ENCODE results near the gene PRDM16.

Gene PRDM16

DNA sequence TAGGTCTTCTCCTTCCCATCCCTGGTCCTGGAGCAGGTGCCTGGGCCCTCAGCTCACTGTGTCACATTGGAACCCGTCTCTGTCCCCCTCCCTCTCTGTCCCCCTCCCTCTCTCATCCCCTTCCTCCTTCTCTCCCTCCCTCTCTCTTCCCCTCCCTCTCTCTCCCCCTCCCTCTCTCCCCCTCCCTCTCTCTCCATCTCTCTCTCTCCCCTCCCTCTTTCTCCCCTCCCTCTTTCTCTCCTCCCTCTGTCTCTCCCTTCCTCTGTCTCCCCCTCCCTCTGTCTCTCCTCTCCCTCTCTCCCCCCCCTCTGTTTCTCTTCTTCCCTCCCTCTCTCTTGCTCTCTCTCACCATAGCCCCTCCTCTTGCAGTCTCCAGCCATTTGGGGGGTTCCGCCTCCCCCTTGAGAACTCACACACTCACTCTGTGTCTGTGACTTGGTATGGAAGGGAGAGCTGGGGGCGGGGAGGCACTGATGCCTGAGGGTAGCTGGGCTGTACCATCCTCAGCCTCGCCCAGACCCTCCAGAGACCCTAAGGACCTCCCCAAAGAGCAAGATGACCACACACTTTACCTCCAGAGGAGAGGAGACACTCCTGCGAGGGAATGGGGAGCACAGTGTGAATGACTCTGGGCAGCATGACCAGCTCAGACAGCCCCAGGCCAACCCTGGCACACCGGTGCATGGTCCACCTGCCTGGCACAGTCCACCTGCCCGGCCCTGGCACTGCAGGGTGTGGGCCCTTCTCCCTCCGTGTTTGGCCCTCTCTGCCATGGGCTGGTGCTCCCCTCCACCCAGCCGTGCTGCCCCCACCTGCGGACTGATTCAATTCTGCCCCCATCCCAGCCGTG, 282.7 kb downstream of the PRDM16 start:
- DNase-seq = no peak

DNA sequence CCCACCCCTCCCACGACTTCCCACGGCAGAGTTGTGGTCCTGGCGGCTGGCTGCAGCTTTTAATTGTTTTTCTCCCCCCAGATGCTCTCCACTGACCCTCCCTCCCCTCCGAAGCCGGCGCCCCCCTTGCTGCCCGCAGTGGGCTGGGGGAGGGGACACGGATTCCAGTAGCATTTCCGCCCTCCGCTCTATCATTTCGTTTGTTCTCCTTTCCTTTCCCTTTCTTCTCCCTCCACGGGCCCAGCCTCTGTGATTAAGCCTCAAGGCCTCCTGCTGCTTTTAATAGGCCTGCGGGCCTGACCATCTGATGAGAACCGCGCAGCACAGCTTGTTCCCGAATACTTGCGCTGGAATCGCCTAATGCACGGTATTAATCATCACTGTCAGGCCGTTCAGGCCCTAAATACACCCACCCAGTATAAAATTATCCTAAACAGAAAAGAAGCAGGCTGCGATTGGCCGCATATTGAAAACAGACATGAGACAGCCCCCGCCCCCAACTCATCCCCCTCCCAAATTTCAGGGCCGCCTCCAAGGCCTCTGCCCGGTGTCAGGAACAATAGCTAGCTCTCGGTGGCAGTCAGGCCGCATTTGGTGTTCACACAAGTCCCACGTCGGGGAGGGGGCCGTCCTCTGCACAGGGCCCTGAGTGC, 283.4 kb downstream of the PRDM16 start:
- no peak for DNase-seq

DNA sequence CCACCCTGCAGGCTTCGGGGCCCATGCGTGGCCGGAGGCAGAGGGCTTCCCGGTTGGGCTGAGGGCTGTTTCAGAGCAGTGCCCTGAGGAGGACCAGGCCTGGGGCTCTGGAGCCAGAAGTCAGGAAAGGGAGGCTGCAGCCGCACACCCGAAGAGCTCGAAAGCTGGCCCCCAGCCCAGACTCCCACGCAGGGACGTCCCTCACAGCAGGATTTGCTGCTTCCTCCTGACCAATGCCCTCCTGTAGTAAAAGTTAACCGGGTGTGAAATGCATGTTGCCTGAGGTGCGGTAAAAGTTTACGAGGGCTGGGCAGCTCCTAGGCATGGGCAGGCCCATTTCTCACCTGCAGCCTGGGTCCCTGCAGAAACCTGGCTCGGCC, 283.9 kb downstream of the PRDM16 start:
- DNase-seq = no peak

DNA sequence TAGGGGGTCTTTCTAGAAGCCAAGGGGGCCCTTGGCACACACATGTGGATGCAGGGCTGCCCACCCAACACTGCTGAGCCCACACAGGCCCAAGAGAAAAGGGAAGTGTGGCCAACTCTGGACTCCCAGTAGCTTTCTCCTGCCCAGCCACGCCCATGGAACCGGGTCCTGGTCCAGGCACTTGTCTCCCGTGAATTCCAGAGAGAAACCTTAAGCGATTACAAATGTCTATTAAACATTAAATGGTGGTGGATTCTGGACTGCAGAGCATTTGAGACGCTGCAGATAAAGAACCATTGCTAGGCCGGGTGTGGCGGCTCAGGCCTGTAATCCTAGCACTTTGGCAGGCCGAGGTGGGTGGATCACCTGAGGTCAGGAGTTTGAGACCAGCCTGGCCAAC, 284.9 kb downstream of the PRDM16 start:
- DNase-seq = no peak

DNA sequence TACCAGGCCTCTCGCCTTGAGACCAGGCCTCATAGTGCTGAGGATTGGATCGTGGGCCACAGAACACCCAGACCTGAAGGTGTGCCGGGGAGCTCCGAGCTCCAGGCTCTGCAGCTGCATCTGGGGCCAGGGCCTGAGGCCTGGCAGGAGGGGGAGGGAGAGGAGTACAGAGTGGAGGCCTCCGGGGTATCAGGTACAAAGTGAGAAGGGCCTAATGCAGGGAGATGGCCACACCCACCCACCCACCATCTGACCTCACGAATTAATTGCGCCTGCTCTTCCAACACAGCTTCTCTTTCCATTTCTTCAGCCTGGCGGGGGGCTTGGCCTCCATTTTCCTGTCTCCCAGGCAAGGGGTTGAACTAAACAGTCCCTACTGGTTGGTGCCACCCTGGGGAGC, 286.1 kb downstream of the PRDM16 start:
- no peak for DNase-seq

DNA sequence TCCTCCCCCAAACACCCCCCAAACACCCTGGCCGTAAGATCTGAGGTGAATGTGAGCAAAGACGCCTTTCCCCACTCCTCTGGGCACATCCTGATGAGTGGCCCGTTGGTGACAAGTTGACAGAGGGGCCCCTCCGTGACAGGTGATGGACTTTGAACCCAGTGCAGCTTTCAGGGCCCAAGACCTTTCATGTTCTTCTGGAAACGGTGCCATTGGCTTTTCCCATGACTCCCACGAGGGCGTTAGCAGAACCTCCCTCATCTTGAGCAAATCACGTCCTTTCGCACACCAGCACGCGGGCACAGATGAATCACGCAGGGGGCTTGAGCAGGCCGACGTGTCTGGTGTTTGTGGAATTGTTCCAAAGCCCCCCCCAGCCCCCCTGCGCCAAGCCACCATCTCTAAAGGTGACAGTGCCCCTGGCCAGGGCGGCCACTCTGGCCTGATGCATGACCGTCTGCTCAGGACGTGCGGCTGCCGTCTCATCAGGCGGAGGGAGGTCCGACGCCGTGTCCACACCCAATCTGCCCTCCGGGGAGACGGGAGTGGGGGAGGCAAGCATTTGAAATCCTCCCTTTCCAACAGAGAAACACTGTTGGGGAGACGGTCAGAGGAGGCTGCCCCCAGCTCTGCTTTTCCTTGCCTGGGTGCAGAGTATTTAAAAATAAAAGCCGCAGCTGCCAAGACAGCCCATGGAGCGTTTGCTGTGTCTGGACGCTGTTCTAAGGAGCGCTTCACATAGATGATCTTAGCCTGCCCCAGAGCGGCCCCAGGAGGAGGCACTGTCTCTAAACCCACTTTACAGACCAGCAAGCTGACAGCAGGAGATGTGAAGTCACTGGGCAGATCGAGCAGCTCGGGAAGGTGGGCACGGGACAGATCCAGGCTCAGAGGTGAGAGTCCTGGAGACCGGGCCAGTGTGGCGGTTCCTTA, 287.2 kb downstream of the PRDM16 start:
- DNase-seq = no peak

DNA sequence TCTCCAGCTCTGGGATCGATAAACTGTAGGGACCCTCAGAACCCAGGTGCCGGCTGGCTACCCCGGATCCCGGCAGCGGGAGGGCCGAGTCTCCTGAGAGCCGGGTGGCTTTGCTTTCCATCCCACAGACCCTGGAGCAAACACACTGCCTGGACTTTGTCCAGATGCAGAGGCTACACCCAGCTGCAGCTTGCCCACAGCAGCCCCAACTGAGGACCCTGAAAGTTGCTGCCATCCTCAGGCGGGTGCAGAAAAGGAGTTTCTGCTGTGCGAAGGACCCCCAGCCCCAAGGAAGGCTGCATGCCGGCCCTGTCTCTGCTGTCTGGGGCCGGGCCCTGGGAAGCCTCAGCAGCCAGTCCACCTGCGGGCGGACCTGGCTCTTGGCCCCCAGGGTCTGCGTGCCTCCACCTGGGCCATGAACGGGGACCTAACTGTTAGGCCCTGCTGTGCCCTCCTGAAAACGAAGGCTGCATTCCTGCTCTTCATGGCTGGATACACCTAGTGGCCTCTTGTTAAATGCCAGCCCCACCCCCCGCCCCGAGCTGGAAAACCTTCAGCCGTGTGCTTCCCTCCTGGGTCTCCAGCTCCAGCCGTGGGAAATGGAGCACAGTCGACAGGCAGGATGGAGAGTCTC, 287.9 kb downstream of the PRDM16 start:
- no peak for DNase-seq

DNA sequence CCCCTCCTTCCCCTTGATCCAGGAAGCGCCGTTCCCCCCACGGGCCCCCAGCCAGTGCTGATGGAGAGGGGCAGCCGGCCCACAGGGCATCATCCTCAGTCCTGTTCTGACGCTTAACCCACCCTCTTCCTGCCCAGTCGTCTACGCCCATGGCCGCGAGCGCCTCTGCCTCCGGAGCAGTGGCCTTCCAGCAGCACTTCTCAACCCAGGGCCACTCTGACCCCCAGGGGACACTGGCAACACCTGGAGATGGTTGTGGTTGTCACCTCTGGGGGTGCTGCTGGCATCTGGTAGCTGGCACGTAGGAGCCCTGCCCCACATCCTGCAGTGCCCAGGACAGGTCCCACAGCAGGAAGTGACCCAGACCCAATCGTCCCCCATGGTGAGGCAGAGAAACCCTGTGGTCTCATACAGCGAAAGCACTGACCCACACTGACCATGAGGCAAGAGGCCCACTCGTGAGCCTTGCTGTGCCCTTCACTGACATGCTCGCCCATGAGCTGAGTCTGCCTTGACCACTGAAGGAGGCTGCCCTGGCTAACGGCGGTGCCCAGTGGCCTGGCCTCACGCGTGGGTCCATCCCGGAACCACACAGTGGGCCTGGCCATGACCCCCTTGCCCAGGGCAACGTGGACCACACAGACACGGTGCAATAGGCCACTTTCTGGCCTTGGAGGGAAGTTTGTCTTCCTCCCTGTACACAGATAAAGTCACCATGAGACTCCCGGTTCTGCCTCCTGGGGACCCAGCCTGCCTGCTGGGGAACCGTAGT, 288.7 kb downstream of the PRDM16 start:
- no peak for DNase-seq

DNA sequence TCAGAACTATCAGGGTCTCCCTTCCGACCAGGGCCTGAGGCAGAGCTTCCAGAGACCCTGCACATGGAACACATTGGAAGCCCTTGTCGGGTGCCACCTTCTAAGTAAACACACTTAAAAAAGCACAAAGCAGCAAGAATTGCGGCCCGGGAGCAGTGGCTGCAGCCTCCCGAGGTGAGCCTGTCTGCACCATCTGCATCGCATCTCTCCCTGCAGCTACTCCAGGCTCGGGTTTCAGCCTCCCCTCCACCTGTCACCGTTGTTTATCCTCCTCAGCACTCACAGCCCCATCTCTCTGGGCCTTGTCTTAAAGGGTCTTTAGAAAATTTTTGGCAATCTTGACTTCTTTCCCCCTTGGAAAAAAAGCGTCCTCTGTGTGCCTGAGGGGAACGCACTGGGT, 290.3 kb downstream of the PRDM16 start:
- DNase-seq = no peak

DNA sequence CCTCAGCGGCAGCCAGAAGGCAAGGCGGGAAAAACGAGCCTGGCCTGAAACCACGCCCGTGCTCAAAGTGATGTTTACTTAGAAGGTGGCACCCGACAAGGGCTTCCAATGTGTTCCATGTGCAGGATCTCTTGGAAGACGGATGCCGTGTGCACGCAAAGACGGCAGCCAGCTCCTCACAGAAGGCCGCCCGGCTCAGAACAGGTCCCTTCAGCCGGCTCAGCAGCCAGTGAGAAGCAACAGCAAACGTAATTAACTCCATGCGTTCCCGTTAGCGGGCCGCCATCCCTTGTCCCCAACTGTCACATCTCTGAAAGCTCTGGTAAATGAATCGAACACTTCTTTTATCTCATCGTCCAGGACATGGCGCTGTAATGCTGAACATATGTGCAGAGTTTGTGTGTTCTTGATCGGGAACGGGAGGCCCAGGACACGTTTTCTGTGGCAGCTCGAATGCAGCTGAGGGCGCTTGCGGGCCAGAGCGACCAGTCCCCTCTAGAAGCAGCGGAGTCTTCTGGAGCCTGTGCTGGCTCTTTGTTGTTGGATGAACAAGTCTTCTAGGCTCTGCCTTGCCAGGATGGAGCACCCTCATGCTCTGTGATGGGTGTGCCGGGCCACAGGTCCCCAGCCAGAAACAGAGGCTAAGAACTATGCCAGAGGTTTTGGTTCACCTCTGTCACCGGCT, 290.9 kb downstream of the PRDM16 start:
- no peak for DNase-seq

DNA sequence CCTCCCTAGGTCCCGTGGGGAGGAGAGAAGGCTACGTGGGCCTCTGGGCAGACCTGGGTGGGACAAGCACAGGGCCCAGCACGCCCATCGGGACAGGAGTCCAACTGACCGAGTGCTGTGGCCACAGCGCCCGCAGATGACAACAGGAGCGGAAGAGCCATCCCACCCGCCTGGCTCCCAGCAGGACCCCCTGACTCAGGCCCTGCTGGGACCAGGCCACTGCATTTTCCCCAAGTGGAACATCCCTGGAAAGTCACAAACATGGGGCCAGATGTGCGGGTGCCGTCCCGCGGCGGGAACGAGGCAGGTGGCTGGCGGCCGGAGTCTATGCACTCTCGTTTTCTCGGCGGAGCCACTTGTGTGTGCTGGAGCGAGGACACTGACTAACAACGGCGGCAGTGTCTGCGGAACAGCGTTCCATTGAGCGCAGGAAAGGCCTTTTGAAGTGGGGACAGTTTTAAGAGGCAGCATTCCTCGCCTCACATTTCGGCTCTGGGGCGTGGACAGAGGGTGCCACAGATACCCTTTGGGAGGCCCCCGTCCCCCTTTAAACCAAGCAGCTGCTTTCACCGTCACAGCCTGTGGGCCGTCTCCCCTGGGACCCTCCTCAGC, 291.7 kb downstream of the PRDM16 start:
- no peak for DNase-seq

DNA sequence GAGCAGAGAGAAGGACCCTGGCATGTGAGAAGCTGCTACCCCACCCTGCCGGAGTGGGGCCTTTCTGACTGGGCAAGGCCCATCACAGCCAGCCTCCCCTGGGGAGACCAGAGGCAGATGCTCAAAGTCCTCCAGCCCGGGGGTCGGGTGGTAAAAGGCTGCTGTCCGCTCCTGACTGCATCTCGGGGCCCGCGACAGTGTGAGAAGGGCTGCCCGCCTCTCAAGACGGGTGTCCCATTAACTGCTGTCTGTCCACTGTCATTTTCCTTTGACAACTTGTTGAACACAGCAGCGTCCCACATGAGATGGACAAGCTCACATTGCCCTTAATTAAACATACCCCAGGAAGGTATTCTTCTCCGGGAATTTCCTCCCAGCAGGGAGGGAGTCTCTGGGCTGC, 294.0 kb downstream of the PRDM16 start:
- no peak for DNase-seq

DNA sequence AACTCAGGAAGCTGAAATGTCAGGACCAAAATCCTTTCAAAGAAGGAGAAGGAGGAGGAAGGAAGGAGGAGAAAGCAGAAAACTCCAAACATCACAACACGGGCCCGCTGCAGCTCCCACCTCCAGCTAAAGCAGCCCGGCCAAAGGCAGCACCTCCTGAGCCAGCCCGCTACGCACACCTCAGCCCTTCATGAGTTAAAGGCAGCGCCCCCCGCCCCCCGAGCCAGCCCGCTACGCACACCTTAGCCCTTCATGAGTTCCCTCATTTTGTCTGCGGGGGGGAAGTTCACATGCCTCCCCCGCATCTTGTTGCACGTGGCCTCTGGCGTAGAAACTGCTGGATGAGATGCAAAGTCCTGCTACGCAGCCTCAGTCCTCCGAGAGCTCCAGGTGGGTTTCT, 294.8 kb downstream of the PRDM16 start:
- no peak for DNase-seq

DNA sequence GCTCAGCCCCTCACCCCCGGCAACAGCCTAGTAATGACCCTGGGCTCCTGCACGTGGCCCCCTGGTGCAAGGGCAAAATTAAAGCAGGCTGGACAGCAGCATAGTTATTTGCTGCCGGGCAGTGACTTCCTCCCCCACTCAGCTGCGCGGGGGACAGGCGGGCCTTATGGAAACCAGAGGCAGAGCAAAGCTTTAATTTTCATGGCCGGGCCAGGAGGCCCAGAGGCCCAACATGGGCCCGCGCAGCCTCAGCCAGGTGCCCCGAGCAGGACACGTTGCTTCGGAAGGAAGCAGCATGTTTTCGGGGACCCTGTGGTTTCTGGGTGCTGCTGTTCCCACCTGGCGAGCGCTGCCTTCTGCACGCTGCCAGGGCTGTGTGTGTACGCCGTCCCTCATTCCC, 295.5 kb downstream of the PRDM16 start:
- no peak for DNase-seq

DNA sequence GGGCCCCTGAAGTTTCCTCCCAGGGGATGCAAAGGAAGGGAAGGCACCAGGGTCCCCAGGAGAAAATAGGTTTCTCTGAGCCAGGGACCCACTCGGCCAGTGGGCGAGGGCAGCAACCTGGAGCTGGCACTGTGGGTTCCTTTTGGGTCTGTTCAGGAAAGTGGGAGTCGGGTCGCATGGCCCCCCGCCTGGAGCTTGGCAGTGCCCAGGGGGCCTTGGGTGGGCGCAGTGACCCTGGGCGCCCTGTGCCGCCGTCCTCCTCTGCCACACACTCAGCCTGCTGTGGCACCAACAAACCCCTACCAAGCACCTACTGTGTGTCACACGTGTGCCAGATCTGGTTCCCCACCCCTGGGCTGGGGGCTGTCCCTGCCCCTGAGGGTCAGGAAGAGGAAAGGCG, 296.0 kb downstream of the PRDM16 start:
- no peak for DNase-seq

DNA sequence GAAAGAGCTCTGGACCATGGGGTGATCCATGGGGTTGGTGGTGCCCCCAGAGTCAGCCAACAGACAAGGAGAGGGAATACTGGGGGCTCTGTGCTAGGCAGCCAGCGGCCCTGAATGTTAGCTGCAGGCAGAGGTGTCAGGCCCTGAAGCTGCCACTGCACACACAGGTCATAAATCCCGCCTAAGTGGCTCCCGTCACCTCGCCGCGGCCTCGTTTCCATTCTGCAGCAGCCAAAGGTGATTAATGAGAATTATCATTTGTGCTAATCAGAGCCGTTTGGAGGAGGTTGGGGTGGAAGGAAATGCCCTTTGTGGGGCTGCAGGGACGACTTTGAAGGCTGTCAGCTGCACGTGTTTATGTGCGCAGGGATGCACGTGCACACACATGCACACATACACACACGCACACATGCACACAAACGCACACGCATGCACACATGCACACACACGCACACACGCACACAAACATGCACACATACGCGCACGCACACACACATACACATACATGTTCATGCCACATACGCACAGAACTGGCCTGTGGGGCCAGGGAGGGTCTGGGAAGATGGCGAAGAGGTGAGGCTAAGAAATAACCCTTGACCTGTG, 296.6 kb downstream of the PRDM16 start:
- DNase-seq = no peak

DNA sequence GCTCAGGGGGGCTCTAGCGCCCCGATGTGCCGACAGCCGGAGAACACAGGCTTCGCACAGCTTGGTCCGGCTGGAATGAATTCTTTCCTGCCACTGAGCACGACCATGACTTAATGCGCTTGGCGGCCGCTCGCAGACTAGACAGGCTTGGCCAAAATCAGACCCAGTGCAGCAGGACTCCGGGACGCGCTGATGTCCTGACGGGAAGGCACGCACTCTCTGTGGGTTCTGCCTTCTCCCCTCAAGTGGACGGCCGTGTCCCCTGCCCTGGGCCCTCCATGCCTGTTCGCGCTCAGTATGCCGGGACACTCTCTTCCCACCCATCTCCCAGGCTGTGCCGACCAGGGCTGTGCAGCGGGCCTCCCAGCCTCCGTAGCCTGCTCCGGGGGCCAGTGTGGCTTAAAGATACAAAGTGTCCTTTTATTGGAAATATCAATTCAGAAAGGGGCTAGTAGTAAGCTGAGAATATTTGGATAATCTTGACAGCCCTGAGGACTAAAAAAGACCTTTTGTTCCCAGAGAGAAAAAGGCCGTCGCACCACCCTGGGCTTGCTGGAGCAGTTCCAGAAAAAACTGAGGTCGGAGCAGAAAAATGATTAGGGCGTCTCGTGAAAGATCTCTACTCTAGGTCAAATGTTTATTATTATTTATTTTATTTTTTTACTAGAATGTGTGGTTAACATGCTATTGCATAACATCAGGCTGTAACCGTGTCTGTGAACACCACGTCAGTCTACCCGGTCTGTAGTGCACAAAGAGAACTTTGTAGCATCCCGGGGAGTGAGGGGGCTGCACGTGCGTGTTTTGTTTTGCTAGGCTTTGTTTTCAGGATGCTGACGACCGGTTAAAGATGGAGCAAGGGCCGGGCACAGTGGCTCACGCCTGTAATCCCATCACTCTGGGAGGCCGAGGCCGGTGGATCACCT, 297.4 kb downstream of the PRDM16 start:
- DNase-seq = no peak

DNA sequence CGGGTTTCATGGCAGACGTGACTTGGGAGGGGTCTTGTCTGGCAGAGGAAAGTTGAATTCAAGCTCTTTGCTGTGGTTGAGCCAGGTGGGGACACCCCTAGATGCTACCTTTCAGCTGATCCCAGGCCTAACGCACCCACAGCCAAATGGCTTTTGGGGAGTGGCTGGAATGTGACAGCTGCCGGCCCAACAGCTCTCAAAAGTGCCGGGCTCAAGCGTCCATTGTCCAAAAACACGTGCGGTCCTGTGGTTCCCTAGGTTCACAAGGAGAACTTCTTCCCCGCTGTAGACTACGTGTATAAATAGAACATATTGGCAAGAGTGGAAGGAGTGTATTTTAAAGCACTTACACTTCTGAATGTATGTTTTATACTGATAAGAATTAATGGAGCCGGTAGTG, 298.4 kb downstream of the PRDM16 start:
- no peak for DNase-seq

DNA sequence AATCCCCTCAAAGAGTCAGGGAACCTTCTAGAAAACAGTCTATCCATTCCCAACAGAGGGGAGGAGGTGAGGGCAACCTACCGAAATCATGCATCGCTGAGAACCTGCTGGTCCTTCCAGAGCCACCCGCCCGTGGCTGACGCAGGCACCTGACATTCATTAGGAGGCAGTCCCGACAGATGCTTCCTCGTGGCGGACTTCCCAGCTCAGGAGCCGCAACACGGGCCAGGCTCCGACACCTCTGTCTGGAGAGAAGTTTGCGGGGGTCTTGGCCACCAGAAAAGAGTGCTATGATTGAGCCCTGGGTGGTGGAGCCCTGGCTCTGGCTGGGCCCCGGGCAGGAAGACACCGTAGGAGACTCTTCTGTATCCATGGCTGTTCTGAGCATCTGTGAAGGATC, 299.1 kb downstream of the PRDM16 start:
- no peak for DNase-seq

All from stimulated activated CD4-positive, alpha-beta T cell treated with anti-CD3 and anti-CD28 coated beads, Interleukin-12 subunit alpha, Interleukin-12 subunit beta, amount 100 ng/mL, for 4 hours (primary cell).